ENCODE data around the gene AKAP8.

DNA sequence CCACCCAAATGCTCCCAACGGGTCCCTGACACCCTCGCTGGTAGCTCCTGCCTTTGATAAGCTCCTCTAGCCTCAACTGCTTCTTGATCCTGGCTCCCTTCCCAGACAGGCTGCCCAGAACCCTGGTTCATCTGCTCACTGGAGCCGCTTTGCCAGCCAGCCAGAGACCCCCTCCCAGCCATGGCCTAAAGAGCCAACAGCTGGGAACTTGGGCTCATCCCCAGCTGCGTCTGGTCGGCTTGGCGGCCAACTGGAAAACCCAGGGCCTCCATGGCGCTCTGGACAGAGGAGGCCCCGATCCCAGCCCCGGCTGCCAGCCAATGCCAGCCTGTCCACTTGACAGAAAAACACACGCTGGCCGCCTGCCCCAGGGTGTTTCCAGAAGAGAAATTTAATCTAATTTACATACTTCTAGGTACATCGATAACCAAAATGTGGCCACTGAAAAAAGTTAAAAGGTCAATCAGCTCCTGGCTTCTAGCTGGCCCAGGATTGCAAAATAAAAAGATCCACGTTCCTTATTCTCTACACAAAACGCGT lies 42.2 kb upstream of the AKAP8 start:
- no peak for TF ChIP-seq YY1 (IDR thresholded peaks at IDR 0.05; ENCODE audit: insufficient read depth, insufficient read length)
- TF ChIP-seq ZNF274 (IDR thresholded peaks at IDR 0.05; ENCODE audit: low read depth, low read length) = no peak

Measured in NT2/D1 (cell line).